ENCODE data around the gene PLA2G4E. TPM values are rescaled to one million over a fixed set of nuclear protein-coding genes. Genes with fewer than 3 reads are reported as not detected.

The PLA2G4E gene
- total RNA-seq, 1 experiment from 2014 or later: not detected

DNA sequence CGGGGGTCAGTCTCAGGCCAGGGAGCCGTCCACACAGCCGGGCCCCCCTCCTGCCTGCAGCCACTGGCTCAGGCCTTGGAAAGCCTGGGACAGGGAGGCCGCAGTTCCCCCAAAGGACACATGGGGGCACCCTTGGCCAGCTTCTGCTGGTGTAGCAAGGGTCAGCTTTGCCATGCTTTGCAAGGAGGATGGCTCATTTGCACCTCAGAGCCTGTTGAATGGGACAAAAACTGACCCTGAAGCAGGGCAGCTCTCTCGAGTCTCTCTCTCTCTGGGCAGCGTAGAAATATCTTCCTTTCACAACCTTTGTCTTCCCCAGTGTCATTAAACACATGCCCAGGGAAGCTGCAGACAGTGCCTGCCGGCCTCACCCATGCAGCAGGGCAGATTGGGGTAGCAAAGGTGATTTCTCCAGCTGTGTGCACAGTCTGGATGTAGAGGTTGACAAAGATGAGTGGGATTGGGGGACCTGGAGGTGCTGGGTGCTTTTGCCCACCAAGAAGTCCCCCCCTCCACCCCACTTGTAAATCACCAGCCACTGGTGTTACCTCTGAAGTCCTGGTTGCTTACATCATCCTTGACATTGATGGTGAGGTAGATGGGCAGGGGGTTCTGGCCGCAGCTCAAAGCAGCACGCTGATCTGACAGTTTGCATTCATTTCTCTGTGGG, 31.1 kb downstream of the PLA2G4E start:
- Histone ChIP-seq H3K4me2 (ENCODE audit: low read length) (no peak overlapping the region), H3K27me3 (ENCODE audit: insufficient read depth, low read length) (no peaks in the 10 kb centered on the region), H3K27ac (ENCODE audit: low read depth, low read length) (no peak overlapping the region), H3K36me3 (ENCODE audit: control insufficient read depth in 1 of 2, insufficient read depth in 2 of 2, low read length in 2 of 2) (no peaks in the 10 kb centered on the region), H3K9me2 (ENCODE audit: insufficient read depth) (no peaks in the 10 kb centered on the region), H3K79me2 (ENCODE audit: insufficient read depth, low read length) (no peaks in the 10 kb centered on the region), H2AFZ (ENCODE audit: low read depth, low read length, poor library complexity, severe bottlenecking) (no peak overlapping the region), H3K4me3 (replicated peaks in 1 of 2; ENCODE audit: low read depth in 1 of 2, low read length in 2 of 2) (no peak overlapping the region), H4K20me1 (ENCODE audit: insufficient read depth) (no peaks in the 10 kb centered on the region), H3K9me3 (ENCODE audit: control insufficient read depth in 1 of 2, insufficient read depth in 1 of 2, low read depth in 1 of 2, low read length in 2 of 2) (no peaks in the 10 kb centered on the region), H3K9ac (ENCODE audit: low read length) (no peak overlapping the region), H3K4me1 (ENCODE audit: control insufficient read depth in 1 of 2, insufficient read depth in 2 of 2, low read length in 2 of 2) (no peaks in the 10 kb centered on the region)
- TF ChIP-seq, protein P1, sequence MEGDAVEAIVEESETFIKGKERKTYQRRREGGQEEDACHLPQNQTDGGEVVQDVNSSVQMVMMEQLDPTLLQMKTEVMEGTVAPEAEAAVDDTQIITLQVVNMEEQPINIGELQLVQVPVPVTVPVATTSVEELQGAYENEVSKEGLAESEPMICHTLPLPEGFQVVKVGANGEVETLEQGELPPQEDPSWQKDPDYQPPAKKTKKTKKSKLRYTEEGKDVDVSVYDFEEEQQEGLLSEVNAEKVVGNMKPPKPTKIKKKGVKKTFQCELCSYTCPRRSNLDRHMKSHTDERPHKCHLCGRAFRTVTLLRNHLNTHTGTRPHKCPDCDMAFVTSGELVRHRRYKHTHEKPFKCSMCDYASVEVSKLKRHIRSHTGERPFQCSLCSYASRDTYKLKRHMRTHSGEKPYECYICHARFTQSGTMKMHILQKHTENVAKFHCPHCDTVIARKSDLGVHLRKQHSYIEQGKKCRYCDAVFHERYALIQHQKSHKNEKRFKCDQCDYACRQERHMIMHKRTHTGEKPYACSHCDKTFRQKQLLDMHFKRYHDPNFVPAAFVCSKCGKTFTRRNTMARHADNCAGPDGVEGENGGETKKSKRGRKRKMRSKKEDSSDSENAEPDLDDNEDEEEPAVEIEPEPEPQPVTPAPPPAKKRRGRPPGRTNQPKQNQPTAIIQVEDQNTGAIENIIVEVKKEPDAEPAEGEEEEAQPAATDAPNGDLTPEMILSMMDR (IDR thresholded peaks at IDR 0.05 in 2 of 3, conservative IDR thresholded peaks at IDR 0.05 in 1 of 3; ENCODE audit: borderline replicate concordance in 1 of 3, insufficient read depth in 1 of 3, low read depth in 2 of 3, low read length in 2 of 3): peak; percentile 95 to 98 (median 96)
- TF ChIP-seq CBX3 (IDR thresholded peaks at IDR 0.05; ENCODE audit: low read depth): no peak
- peak; percentile 99 for TF ChIP-seq RAD21 (IDR thresholded peaks at IDR 0.05; ENCODE audit: low read depth)
- ATAC-seq (peak; percentile 99), DNase-seq (ENCODE audit: low read depth, low spot score) (peak; percentile 55)
- ChIA-PET RAD21 (ENCODE audit: low non-redundant PET in 1 of 2, low total read pairs in 2 of 2, uncharacterized antibody in 2 of 2, unreplicated experiment in 2 of 2) (interaction anchor here (1.0 to 1.9 kb wide), 5 partner anchors 68 to 148 kb away, joined by 3 to 7 read pairs (median 4); no protein-coding TSS in a partner anchor), POLR2A (no interaction called here), CTCF (interaction anchor here (0.8 to 3.9 kb wide), 8 partner anchors 17 to 167 kb away, joined by 3 to 47 read pairs (median 5); partner anchors contain the start of genes EHD4 and PLA2G4F)
- intact Hi-C loops (cut with micrococcal nuclease): loop anchor here (1.0 to 2.0 kb wide), 4 partner anchors 70 to 481 kb away; no protein-coding TSS in a partner anchor
- BruUV-seq (replicated peaks): no TSS peak

DNA sequence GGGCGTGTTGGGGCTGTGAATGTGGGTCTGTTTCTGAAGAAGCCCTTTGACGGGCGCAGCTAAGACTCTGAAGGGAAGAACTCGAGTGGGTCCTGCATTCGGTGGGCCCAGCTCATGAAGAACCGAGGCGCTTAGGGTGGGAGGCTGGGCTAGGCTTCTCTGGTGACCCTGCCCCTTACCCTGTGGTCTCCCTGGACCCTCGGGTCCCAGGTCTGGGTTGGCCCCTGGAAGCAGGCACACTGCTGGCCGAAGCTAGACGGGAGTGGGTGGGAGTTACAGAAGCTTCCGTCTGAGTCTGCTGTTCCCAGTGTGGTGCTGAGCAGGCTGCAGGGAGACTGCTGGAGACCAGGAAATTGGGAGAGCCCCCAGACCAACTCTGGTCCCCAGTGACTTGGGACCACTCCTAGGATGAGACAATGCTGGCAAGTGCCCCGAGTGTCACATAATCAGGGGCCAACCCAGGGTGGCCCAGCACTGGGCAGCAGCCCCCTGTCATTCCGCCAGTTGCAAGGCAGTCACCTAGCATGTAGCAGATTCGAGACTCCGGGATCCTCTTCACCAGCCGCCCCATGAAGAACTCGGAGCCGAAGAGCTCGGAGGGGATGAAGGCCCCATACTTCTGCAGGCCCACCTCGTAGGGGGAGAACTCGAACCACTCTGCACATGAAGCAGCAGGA, 31.8 kb downstream of the PLA2G4E start:
- BruUV-seq (replicated peaks): no TSS peak
- intact Hi-C loops (cut with micrococcal nuclease): loop anchor here (1.0 to 2.0 kb wide), 4 partner anchors 70 to 482 kb away; no protein-coding TSS in a partner anchor
- ChIA-PET POLR2A (no interaction called here), RAD21 (ENCODE audit: low non-redundant PET in 1 of 2, low total read pairs in 2 of 2, uncharacterized antibody in 2 of 2, unreplicated experiment in 2 of 2) (interaction anchor here (1.0 to 1.9 kb wide), 5 partner anchors 68 to 149 kb away, joined by 3 to 7 read pairs (median 4); no protein-coding TSS in a partner anchor), CTCF (interaction anchor here (0.8 to 3.9 kb wide), 6 partner anchors 17 to 167 kb away, joined by 3 to 47 read pairs (median 12); partner anchors contain the start of genes EHD4 and PLA2G4F)
- Histone ChIP-seq H3K79me2 (ENCODE audit: insufficient read depth, low read length) (no peaks in the 10 kb centered on the region), H3K27me3 (ENCODE audit: insufficient read depth, low read length) (no peaks in the 10 kb centered on the region), H3K4me2 (ENCODE audit: low read length) (no peak overlapping the region), H3K27ac (ENCODE audit: low read depth, low read length) (no peak overlapping the region), H4K20me1 (ENCODE audit: insufficient read depth) (no peaks in the 10 kb centered on the region), H3K4me3 (replicated peaks in 1 of 2; ENCODE audit: low read depth in 1 of 2, low read length in 2 of 2) (no peak overlapping the region), H3K36me3 (ENCODE audit: control insufficient read depth in 1 of 2, insufficient read depth in 2 of 2, low read length in 2 of 2) (no peaks in the 10 kb centered on the region), H2AFZ (ENCODE audit: low read depth, low read length, poor library complexity, severe bottlenecking) (no peak overlapping the region), H3K4me1 (ENCODE audit: control insufficient read depth in 1 of 2, insufficient read depth in 2 of 2, low read length in 2 of 2) (no peaks in the 10 kb centered on the region), H3K9me2 (ENCODE audit: insufficient read depth) (no peaks in the 10 kb centered on the region), H3K9me3 (ENCODE audit: control insufficient read depth in 1 of 2, insufficient read depth in 1 of 2, low read depth in 1 of 2, low read length in 2 of 2) (no peaks in the 10 kb centered on the region), H3K9ac (ENCODE audit: low read length) (no peak overlapping the region)
- TF ChIP-seq CBX3 (IDR thresholded peaks at IDR 0.05; ENCODE audit: low read depth) (no peak), EZH2 (IDR thresholded peaks at IDR 0.05) (no peak)
- DNase-seq (ENCODE audit: low read depth, low spot score): no peak
- ATAC-seq: peak; percentile 32; the same call in 1 of the 2 replicates

Measured in HCT116 (cell line).